B cell (primary cell): ENCODE results near the gene TUBGCP2. TPM values are rescaled to one million over a fixed set of nuclear protein-coding genes. Genes with fewer than 3 reads are reported as not detected.
A peak's percentile ranks its signal among the peaks of the same experiment; 100 is the strongest.

Experiments used
- ATAC-seq: fragments of 200-7000 bp; cut with Tn5 transposase; one replicate; pipeline ENCODE4 v1.10.0; 2021; ENCODE audit warnings: low read depth, mild to moderate bottlenecking, moderate number of reproducible peaks, moderate library complexity
- CTCF ChIA-PET: fragments of 350-600 bp; sonication (Branson Sonifier 250); formaldehyde crosslinking; loops from one replicate; lab custom pipeline; 2021; ENCODE audit warnings: antibody characterized with exemption, inconsistent platforms; lab: Charles Lee
- POLR2A ChIA-PET: fragments of 350-600 bp; sonication (Branson Sonifier 250); formaldehyde crosslinking; loops from one replicate; lab custom pipeline; 2021; ENCODE audit warnings: antibody characterized with exemption; lab: Charles Lee
- DNase-seq: peaks from one replicate; pipeline ENCODE4 v3.0.0; 2013
- H2AFZ ChIP-seq: 2 replicates; pipeline ENCODE4 v1.6.1; 2012; ENCODE audit warnings: mild to moderate bottlenecking, low read depth, low read length; ENCODE audit not compliant: insufficient read depth, poor library complexity, severe bottlenecking
- H3K27ac ChIP-seq, 2 donors: 1 replicate in 1 of 2; 2 replicates in 1 of 2; pipeline ENCODE4 v1.5.1; 2012 to 2013; ENCODE audit warnings: low read length in 2 of 2, mild to moderate bottlenecking in 2 of 2, moderate library complexity in 1 of 2
- H3K27me3 ChIP-seq, 4 experiments: fragments of 200-600 bp in 1 of 4; sonication (generic) in 1 of 4; replicated peaks in 1 of 4; 1 replicate in 2 of 4; 2 replicates in 2 of 4; pipeline versions ENCODE4 v1.6.1 to v1.7.0; 2013 to 2016; ENCODE audit warnings: low read length in 3 of 4, mild to moderate bottlenecking in 2 of 4, mixed read lengths in 1 of 4, moderate library complexity in 1 of 4; ENCODE audit not compliant: insufficient read depth in 4 of 4, control insufficient read depth in 3 of 4; ENCODE audit errors: control extremely low read depth in 1 of 4
- H3K36me3 ChIP-seq, 2 experiments: replicated peaks in 1 of 2; 1 replicate in 1 of 2; 2 replicates in 1 of 2; pipeline versions ENCODE4 v1.6.1 to v1.7.1; 2013; ENCODE audit warnings: low read length in 1 of 2; ENCODE audit not compliant: insufficient read depth in 2 of 2, control insufficient read depth in 1 of 2; ENCODE audit errors: control extremely low read depth in 1 of 2, extremely low read depth in 1 of 2
- H3K4me1 ChIP-seq, 2 donors: fragments of 200-600 bp in 1 of 2; sonication (generic) in 1 of 2; 1 replicate in 1 of 2; 2 replicates in 1 of 2; pipeline versions ENCODE4 v1.5.1 to v1.6.1; 2013 to 2017; ENCODE audit warnings: low read length in 2 of 2; ENCODE audit not compliant: control insufficient read depth in 2 of 2, insufficient read depth in 2 of 2
- H3K4me2 ChIP-seq: replicated peaks from 2 replicates; pipeline ENCODE3; 2012; ENCODE audit warnings: mild to moderate bottlenecking, low read depth, low read length; ENCODE audit not compliant: poor library complexity, severe bottlenecking
- H3K4me3 ChIP-seq, 5 experiments: fragments of 200-600 bp in 1 of 5; sonication (generic) in 1 of 5; 1 replicate in 3 of 5; 2 replicates in 2 of 5; pipeline versions ENCODE4 v1.5.1 to v1.7.0; 2011 to 2016; ENCODE audit warnings: low read length in 4 of 5, mild to moderate bottlenecking in 4 of 5, low read depth in 2 of 5, control low read depth in 1 of 5, moderate library complexity in 1 of 5; ENCODE audit not compliant: insufficient read depth in 1 of 5; ENCODE audit errors: control extremely low read depth in 1 of 5, extremely low read depth in 1 of 5
- H3K79me2 ChIP-seq: fragments of 200-600 bp; sonication (generic); one replicate; pipeline ENCODE4 v1.6.0; 2016; ENCODE audit warnings: low read length; ENCODE audit not compliant: control insufficient read depth, insufficient read depth
- H3K9ac ChIP-seq: fragments of 200-600 bp; sonication (generic); 2 replicates; pipeline ENCODE4 v1.6.1; 2017; ENCODE audit warnings: mild to moderate bottlenecking, low read length, moderate library complexity
- H3K9me3 ChIP-seq, 3 donors: one replicate each; pipeline versions ENCODE4 v1.6.1 to v1.7.1; 2013; ENCODE audit warnings: low read length in 2 of 3; ENCODE audit not compliant: control insufficient read depth in 2 of 3, insufficient read depth in 1 of 3; ENCODE audit errors: control extremely low read depth in 1 of 3
- H4K20me1 ChIP-seq: 2 replicates; pipeline ENCODE4 v1.6.0; 2012; ENCODE audit warnings: mild to moderate bottlenecking, low read length; ENCODE audit not compliant: insufficient read depth, control insufficient read depth, poor library complexity, severe bottlenecking
- H3K27ac Mint-ChIP-seq: one replicate; pipeline ENCODE4 v1.8.0; 2021; ENCODE audit warnings: mixed read lengths
- H3K27me3 Mint-ChIP-seq: one replicate; pipeline ENCODE4 v1.8.0; 2021; ENCODE audit warnings: mixed read lengths
- H3K4me1 Mint-ChIP-seq: one replicate; pipeline ENCODE4 v1.8.0; 2021; ENCODE audit warnings: mixed read lengths
- H3K4me3 Mint-ChIP-seq: one replicate; pipeline ENCODE4 v1.8.0; 2021; ENCODE audit warnings: mixed read lengths
- H3K9me3 Mint-ChIP-seq: one replicate; pipeline ENCODE4 v1.8.0; 2022; ENCODE audit warnings: mixed read lengths; ENCODE audit not compliant: insufficient read depth
- EZH2 ChIP-seq: IDR thresholded peaks from 2 replicates; pipeline ENCODE4 v1.6.1; 2012; ENCODE audit warnings: borderline replicate concordance, low read depth, mild to moderate bottlenecking, moderate library complexity, low read length; ENCODE audit not compliant: insufficient read depth, poor library complexity, severe bottlenecking
- WGBS: methylation state at CpG from one replicate; pipeline ENCODE4 v1.1.5; 2013; ENCODE audit warnings: missing lambda C conversion rate; ENCODE audit not compliant: insufficient coverage; 5-methylcytosine and 5-hydroxymethylcytosine counted together
- intact Hi-C: fragments of 100-400 bp; cut with micrococcal nuclease; formaldehyde crosslinking; loops from one replicate; pipeline ENCODE4 v1.10.0; 2022
- polyA plus RNA-seq: library from polyadenylated mRNA; depleted of rRNA; stranded (reverse); fragments of >200 nt; gene quantifications from 2 replicates; pipeline ENCODE4 v1.2.3, GENCODE V29; 2012
- total RNA-seq, 2 donors: library from RNA; stranded (reverse); fragments of 120-200 nt in 1 of 2; gene quantifications; 1 replicate in 1 of 2; 2 replicates in 1 of 2; pipeline versions ENCODE4 v1.2.3 to v1.2.4, GENCODE V29; 2013 to 2022
- TF ChIP-seq, protein P1 (sequence below): fragments of 200-600 bp; IDR thresholded peaks from one replicate; pipeline ENCODE4 v1.8.0; 2022; ENCODE audit warnings: antibody characterized with exemption, mild to moderate bottlenecking

Gene TUBGCP2
- total and polyA plus RNA-seq, 2 donors (not counting 1 experiment from before 2014, with no cell fraction given) = 50.3 to 90.3 TPM

- Histone ChIP-seq H3K4me3 (peak overlapping the region in 4 of 5 experiments; percentile 57 to 87 (median 68)), H2AFZ (peak overlapping the region; percentile 95), H3K36me3 (peaks cover 0 to 3% of the 10 kb centered on the region in 2 experiments), H3K27me3 (no peaks in the 10 kb centered on the region), H3K79me2 (peaks cover 24% of the 10 kb centered on the region), H3K4me1 (peaks cover 16 to 32% of the 10 kb centered on the region in 2 donors), H3K4me2 (peak overlapping the region; percentile 99), H3K9ac (peak overlapping the region; percentile 85), H3K9me3 (peaks cover 0 to 17% (median 0%) of the 10 kb centered on the region in 3 donors), H3K27ac (peak overlapping the region in 1 of 2 donors; percentile 71), H4K20me1 (peaks cover 21% of the 10 kb centered on the region)
- Mint-ChIP-seq H3K9me3 (no peaks in the 10 kb centered on the region), H3K27ac (peak overlapping the region; percentile 26), H3K4me3 (peak overlapping the region; percentile 80), H3K4me1 (peaks cover 26% of the 10 kb centered on the region), H3K27me3 (no peaks in the 10 kb centered on the region)
- WGBS = 56% methylated on average over 27 of the region's 27 CpGs
- ATAC-seq = no peak
- TF ChIP-seq, protein P1, sequence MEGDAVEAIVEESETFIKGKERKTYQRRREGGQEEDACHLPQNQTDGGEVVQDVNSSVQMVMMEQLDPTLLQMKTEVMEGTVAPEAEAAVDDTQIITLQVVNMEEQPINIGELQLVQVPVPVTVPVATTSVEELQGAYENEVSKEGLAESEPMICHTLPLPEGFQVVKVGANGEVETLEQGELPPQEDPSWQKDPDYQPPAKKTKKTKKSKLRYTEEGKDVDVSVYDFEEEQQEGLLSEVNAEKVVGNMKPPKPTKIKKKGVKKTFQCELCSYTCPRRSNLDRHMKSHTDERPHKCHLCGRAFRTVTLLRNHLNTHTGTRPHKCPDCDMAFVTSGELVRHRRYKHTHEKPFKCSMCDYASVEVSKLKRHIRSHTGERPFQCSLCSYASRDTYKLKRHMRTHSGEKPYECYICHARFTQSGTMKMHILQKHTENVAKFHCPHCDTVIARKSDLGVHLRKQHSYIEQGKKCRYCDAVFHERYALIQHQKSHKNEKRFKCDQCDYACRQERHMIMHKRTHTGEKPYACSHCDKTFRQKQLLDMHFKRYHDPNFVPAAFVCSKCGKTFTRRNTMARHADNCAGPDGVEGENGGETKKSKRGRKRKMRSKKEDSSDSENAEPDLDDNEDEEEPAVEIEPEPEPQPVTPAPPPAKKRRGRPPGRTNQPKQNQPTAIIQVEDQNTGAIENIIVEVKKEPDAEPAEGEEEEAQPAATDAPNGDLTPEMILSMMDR = no peak
- no peak for TF ChIP-seq EZH2
- ChIA-PET POLR2A (interaction anchor here (1.2 to 1.7 kb wide), 2 partner anchors 27 to 34 kb away, joined by 3 to 11 read pairs; no protein-coding TSS in a partner anchor), CTCF (interaction anchor here (1.0 to 3.6 kb wide), 3 partner anchors 22 to 31 kb away, joined by 3 to 18 read pairs (median 4); partner anchors contain the start of gene PAOX)
- intact Hi-C loops = loop anchor here (5.0 kb wide), 1 partner anchor 49 kb away; the partner anchor contains the start of genes TUBGCP2 and ZNF511
- DNase-seq = no peak
Observed at GRCh38 chr10:133356549-133357284, 48.0 kb upstream of the TUBGCP2 start.

DNA sequence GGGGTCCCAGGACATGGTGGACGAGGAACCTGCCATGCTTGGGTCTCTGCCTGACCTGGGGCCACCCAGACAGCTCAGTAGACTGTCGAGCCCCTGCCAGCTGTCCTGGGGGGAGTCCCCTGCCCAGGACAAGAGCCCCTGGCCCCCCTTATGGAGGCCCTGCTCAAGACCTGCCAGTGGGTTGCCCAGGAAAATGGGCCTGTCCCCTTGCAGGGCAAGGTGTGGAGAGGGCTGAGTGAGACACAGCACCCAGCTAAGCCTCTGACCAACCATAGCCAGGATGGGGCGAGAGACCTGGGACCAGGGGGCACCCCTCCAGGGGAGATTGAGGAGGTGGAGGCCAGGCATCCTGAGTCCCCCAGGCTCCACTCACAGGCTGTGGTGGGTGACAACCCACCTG is 47.3 kb upstream of the TUBGCP2 start:
- Histone ChIP-seq H3K79me2 (peaks cover 24% of the 10 kb centered on the region), H3K4me1 (peaks cover 9 to 24% of the 10 kb centered on the region in 2 donors), H3K36me3 (peaks cover 0 to 3% of the 10 kb centered on the region in 2 experiments), H3K4me3 (no peak overlapping the region), H3K27me3 (no peaks in the 10 kb centered on the region), H3K9ac (no peak overlapping the region), H3K27ac (no peak overlapping the region), H2AFZ (no peak overlapping the region), H3K9me3 (peaks cover 0 to 15% (median 0%) of the 10 kb centered on the region in 3 donors), H4K20me1 (peaks cover 21% of the 10 kb centered on the region), H3K4me2 (peak overlapping the region; percentile 99)
- TF ChIP-seq, protein P1 = no peak
- TF ChIP-seq EZH2 = no peak
- 100% methylated on average over 2 of the region's 3 CpGs for WGBS
- ChIA-PET POLR2A (no interaction called here), CTCF (interaction anchor here (1.8 to 3.6 kb wide), 2 partner anchors 23 to 27 kb away, joined by 4 to 18 read pairs; partner anchors contain the start of gene PAOX)
- intact Hi-C loops = loop anchor here (5.0 kb wide), 1 partner anchor 49 kb away; the partner anchor contains the start of genes TUBGCP2 and ZNF511
- Mint-ChIP-seq H3K27me3 (no peaks in the 10 kb centered on the region), H3K9me3 (no peaks in the 10 kb centered on the region), H3K4me3 (peak overlapping the region; percentile 76), H3K27ac (peak overlapping the region; percentile 37), H3K4me1 (peaks cover 19% of the 10 kb centered on the region)
- no peak for ATAC-seq
- DNase-seq = no peak
